NCI-H1436 treated with DMSO at 0.1 percent for 48 hours (cell line): ENCODE measurements around the gene GALNT12.

Experiments
- DNase-seq: peaks from one replicate; lab custom pipeline; 2025; lab: John Stamatoyannopoulos, UW

Gene GALNT12

GRCh38 chr9:98805506-98806272 lies 1.8 kb upstream of the GALNT12 start:
- no peak for DNase-seq

GRCh38 chr9:98806394-98807035 lies 955 bp upstream of the GALNT12 start:
- no peak for DNase-seq

GRCh38 chr9:98807814-98808195 lies 335 bp downstream of the GALNT12 start:
- DNase-seq = no peak

- no peak for DNase-seq
These were observed 943 bp downstream of the GALNT12 start for GRCh38 chr9:98808411-98808815.

- DNase-seq = no peak
These were observed 1.4 kb downstream of the GALNT12 start for GRCh38 chr9:98808875-98809274.

GRCh38 chr9:98809311-98810101 lies 2.0 kb downstream of the GALNT12 start:
- no peak for DNase-seq

- DNase-seq = no peak
These were observed 2.8 kb downstream of the GALNT12 start for GRCh38 chr9:98810102-98810842.

GRCh38 chr9:98811051-98811650 lies 3.7 kb downstream of the GALNT12 start:
- DNase-seq = no peak

GRCh38 chr9:98815391-98815951 lies 8.0 kb downstream of the GALNT12 start:
- DNase-seq = no peak

GRCh38 chr9:98818764-98819163 lies 11.3 kb downstream of the GALNT12 start:
- no peak for DNase-seq

GRCh38 chr9:98819231-98819630 lies 11.8 kb downstream of the GALNT12 start:
- no peak for DNase-seq

GRCh38 chr9:98821831-98822230 lies 14.4 kb downstream of the GALNT12 start:
- no peak for DNase-seq

GRCh38 chr9:98822661-98823060 lies 15.2 kb downstream of the GALNT12 start:
- no peak for DNase-seq

- no peak for DNase-seq
These were observed 16.3 kb downstream of the GALNT12 start for GRCh38 chr9:98823666-98824334.

- DNase-seq = no peak
These were observed 17.9 kb downstream of the GALNT12 start for GRCh38 chr9:98825414-98825813.

- DNase-seq = no peak
These were observed 19.2 kb downstream of the GALNT12 start for GRCh38 chr9:98826716-98827115.

- no peak for DNase-seq
These were observed 22.3 kb downstream of the GALNT12 start for GRCh38 chr9:98829766-98830165.

GRCh38 chr9:98830554-98830953 lies 23.1 kb downstream of the GALNT12 start:
- DNase-seq = no peak

- DNase-seq = no peak
These were observed 24.2 kb downstream of the GALNT12 start for GRCh38 chr9:98831696-98832095.

- no peak for DNase-seq
These were observed 25.3 kb downstream of the GALNT12 start for GRCh38 chr9:98832768-98833089.
